Activated T-cell treated with anti-CD3 and anti-CD28 coated beads, Interleukin-2, amount 50 U/mL, for 72 hours (primary cell): ENCODE data around the gene LDB1. TPM values are rescaled to one million over a fixed set of nuclear protein-coding genes. Genes with fewer than 3 reads are reported as not detected.
A peak's percentile ranks its signal among the peaks of the same experiment; 100 is the strongest.

ENCODE experiments used
- ATAC-seq, 2 donors: fragments of 150-1000 bp; cut with Tn5 transposase; replicated peaks in 1 of 2; 2 replicates each; pipeline ENCODE4 v1.10.0; 2021; ENCODE audit warnings: moderate library complexity in 2 of 2, mild to moderate bottlenecking in 1 of 2
- DNase-seq, 2 donors: peaks; one replicate each; pipeline ENCODE4 v3.0.0; 2021 to 2022; ENCODE audit warnings: mixed read lengths in 1 of 2
- H3K27ac Mint-ChIP-seq: one replicate; pipeline ENCODE4 v1.8.0; 2022; ENCODE audit warnings: mild to moderate bottlenecking, moderate library complexity, mixed read lengths
- H3K27me3 Mint-ChIP-seq: one replicate; pipeline ENCODE4 v1.8.0; 2022; ENCODE audit warnings: low read depth, mixed read lengths
- H3K36me3 Mint-ChIP-seq, 2 donors: one replicate each; pipeline ENCODE4 v1.8.0; 2022; ENCODE audit warnings: mixed read lengths in 2 of 2, mild to moderate bottlenecking in 1 of 2; ENCODE audit not compliant: insufficient read depth in 2 of 2
- H3K4me1 Mint-ChIP-seq: one replicate; pipeline ENCODE4 v1.8.0; 2022; ENCODE audit warnings: low read depth, mixed read lengths
- H3K4me3 Mint-ChIP-seq, 2 donors: one replicate each; pipeline ENCODE4 v1.8.0; 2022; ENCODE audit warnings: mild to moderate bottlenecking in 2 of 2, mixed read lengths in 2 of 2, moderate library complexity in 2 of 2
- H3K9me3 Mint-ChIP-seq, 2 donors: one replicate each; pipeline ENCODE4 v1.8.0; 2022; ENCODE audit warnings: mixed read lengths in 2 of 2
- total RNA-seq, 2 donors: library from RNA; stranded (reverse); gene quantifications; one replicate each; pipeline ENCODE4 v1.2.3, GENCODE V29; 2022

LDB1 gene, protein sequence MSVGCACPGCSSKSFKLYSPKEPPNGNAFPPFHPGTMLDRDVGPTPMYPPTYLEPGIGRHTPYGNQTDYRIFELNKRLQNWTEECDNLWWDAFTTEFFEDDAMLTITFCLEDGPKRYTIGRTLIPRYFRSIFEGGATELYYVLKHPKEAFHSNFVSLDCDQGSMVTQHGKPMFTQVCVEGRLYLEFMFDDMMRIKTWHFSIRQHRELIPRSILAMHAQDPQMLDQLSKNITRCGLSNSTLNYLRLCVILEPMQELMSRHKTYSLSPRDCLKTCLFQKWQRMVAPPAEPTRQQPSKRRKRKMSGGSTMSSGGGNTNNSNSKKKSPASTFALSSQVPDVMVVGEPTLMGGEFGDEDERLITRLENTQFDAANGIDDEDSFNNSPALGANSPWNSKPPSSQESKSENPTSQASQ
- total RNA-seq: 10 to 100 TPM; 65.1 to 71.2 TPM

- Mint-ChIP-seq H3K4me1 (peaks cover 54% of the 10 kb centered on the region), H3K27me3 (no peaks in the 10 kb centered on the region), H3K9me3 (no peaks in the 10 kb centered on the region), H3K27ac (peak within 1 kb of the TSS; percentile 90), H3K4me3 (peak within 1 kb of the TSS; percentile 96), H3K36me3 (peaks cover 0 to 1% of the 10 kb centered on the region in 2 donors)
- ATAC-seq (peak; percentile 54 to 59), DNase-seq (peak; percentile 69 to 81)
These were observed at the start of gene LDB1 for GRCh38 chr10:102120142-102120990. TSS of gene LDB1 (minus strand) at chr10:102120368. CDS start at chr10:102120110, 258 bp downstream.

DNA sequence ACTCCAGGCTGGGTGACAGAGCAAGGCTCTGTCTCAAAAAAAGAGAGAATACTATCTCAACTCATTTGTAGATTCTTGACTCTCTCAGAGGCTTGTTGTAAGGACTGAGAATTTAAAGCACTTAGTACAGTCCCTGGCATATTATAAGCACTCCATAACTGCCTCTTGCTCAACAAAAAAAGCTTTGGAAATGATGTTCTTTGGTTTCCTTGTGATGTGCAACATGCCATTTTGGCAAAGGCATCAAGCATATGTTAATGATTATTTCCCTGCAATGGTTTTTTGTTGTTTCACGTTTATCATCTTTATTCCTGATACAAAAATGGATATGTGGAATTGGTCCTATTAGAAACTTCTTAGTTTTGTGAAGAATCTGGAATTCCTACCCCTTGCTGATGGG is 47.7 kb upstream of the LDB1 start:
- DNase-seq (no peak), ATAC-seq (no peak)
- no peak overlapping the region for H3K4me3 Mint-ChIP-seq
- H3K27me3 Mint-ChIP-seq: no peaks in the 10 kb centered on the region
- H3K27ac Mint-ChIP-seq: no peak overlapping the region
- H3K4me1 Mint-ChIP-seq: no peaks in the 10 kb centered on the region
- peaks cover 0 to 5% of the 10 kb centered on the region in 2 donors for H3K36me3 Mint-ChIP-seq
- no peaks in the 10 kb centered on the region for H3K9me3 Mint-ChIP-seq

- Mint-ChIP-seq H3K27me3 (no peaks in the 10 kb centered on the region), H3K9me3 (no peaks in the 10 kb centered on the region), H3K36me3 (peaks cover 9 to 29% of the 10 kb centered on the region in 2 donors), H3K4me1 (peaks cover 7% of the 10 kb centered on the region), H3K27ac (peak overlapping the region; percentile 17), H3K4me3 (no peak overlapping the region)
- ATAC-seq: no peak
- no peak for DNase-seq
These were observed 43.3 kb upstream of the LDB1 start for GRCh38 chr10:102163342-102163989.

- Mint-ChIP-seq H3K4me1 (peaks cover 34% of the 10 kb centered on the region), H3K27ac (no peak overlapping the region), H3K9me3 (no peaks in the 10 kb centered on the region), H3K36me3 (peaks cover 14 to 53% of the 10 kb centered on the region in 2 donors), H3K27me3 (no peaks in the 10 kb centered on the region), H3K4me3 (no peak overlapping the region)
- ATAC-seq: no peak
- no peak for DNase-seq
These were observed 39.7 kb upstream of the LDB1 start for GRCh38 chr10:102159831-102160230.

- peak overlapping the region; percentile 69 for H3K27ac Mint-ChIP-seq
- H3K9me3 Mint-ChIP-seq: no peaks in the 10 kb centered on the region
- peaks cover 14 to 59% of the 10 kb centered on the region in 2 donors for H3K36me3 Mint-ChIP-seq
- H3K27me3 Mint-ChIP-seq: no peaks in the 10 kb centered on the region
- H3K4me3 Mint-ChIP-seq: no peak overlapping the region
- peaks cover 41% of the 10 kb centered on the region for H3K4me1 Mint-ChIP-seq
- DNase-seq: no peak
- no peak for ATAC-seq
These were observed 39.0 kb upstream of the LDB1 start for GRCh38 chr10:102159051-102159597.

GRCh38 chr10:102157224-102157623 is 37.1 kb upstream of the LDB1 start:
- Mint-ChIP-seq H3K36me3 (peaks cover 17 to 63% of the 10 kb centered on the region in 2 donors), H3K27ac (peak overlapping the region; percentile 86), H3K27me3 (no peaks in the 10 kb centered on the region), H3K9me3 (no peaks in the 10 kb centered on the region), H3K4me3 (no peak overlapping the region), H3K4me1 (peaks cover 54% of the 10 kb centered on the region)
- no peak for DNase-seq
- ATAC-seq: no peak

- DNase-seq: no peak
- Mint-ChIP-seq H3K4me3 (peak overlapping the region; percentile 74), H3K27me3 (no peaks in the 10 kb centered on the region), H3K36me3 (peaks cover 15 to 58% of the 10 kb centered on the region in 2 donors), H3K9me3 (no peaks in the 10 kb centered on the region), H3K27ac (peak overlapping the region; percentile 91), H3K4me1 (peaks cover 65% of the 10 kb centered on the region)
- no peak for ATAC-seq
These were observed 34.4 kb upstream of the LDB1 start for GRCh38 chr10:102154466-102155116.

DNA sequence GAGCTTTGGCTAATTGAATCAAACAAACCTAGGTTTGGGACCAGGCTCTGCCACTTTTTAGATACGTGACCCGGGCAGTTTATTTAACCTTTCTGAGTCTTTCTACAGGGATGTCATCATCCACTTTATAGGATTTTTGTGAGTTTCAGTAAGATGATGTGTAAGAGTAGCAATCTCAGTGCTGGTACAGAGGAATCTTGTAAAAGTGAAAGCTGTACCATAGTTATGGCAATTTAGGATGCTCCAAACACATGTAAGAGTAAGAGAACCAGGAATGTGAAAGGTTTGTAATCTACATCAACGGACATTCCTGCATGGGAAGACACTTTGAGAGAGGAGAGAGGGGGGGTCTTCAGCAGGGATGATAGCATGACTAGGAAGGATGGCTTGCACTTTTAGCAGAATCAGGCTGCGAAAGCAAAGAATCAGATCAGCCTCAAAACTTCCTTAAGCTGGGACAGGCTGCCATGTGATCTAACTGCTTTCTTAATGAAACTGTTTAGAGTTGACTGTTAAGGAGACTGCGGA is 33.0 kb upstream of the LDB1 start:
- H3K4me1 Mint-ChIP-seq: peaks cover 65% of the 10 kb centered on the region
- no peak for DNase-seq
- H3K27ac Mint-ChIP-seq: peak overlapping the region; percentile 95
- no peak for ATAC-seq
- H3K9me3 Mint-ChIP-seq: no peaks in the 10 kb centered on the region
- H3K4me3 Mint-ChIP-seq: peak overlapping the region; percentile 95 to 97
- H3K27me3 Mint-ChIP-seq: no peaks in the 10 kb centered on the region
- peaks cover 12 to 53% of the 10 kb centered on the region in 2 donors for H3K36me3 Mint-ChIP-seq

DNA sequence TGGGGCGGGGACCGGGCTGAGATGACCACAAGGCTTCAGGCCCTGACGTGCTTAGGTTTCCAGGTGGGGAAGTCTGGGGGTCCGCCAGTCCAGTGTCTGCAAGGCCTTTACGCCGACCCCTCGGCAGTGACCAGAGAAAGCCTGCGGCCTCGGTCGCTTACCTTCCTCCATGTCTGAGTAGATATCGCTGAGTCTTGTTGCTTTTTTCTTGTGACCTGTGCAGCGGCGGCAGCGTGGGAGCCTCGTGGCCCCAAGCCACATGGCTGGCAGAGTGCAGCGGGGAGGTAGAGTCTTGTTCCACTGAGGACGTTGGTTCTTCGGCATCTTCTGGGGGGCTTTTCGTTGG is 32.4 kb upstream of the LDB1 start:
- DNase-seq (peak; percentile 47 to 51), ATAC-seq (peak; percentile 29 to 30)
- H3K27me3 Mint-ChIP-seq: no peaks in the 10 kb centered on the region
- H3K36me3 Mint-ChIP-seq: peaks cover 12 to 55% of the 10 kb centered on the region in 2 donors
- H3K4me3 Mint-ChIP-seq: peak overlapping the region; percentile 95 to 97
- H3K27ac Mint-ChIP-seq: peak overlapping the region; percentile 95
- peaks cover 64% of the 10 kb centered on the region for H3K4me1 Mint-ChIP-seq
- no peaks in the 10 kb centered on the region for H3K9me3 Mint-ChIP-seq

- Mint-ChIP-seq H3K4me1 (peaks cover 59% of the 10 kb centered on the region), H3K27me3 (no peaks in the 10 kb centered on the region), H3K4me3 (peak within 1 kb of the TSS; percentile 95 to 97), H3K9me3 (no peaks in the 10 kb centered on the region), H3K36me3 (peaks cover 8 to 53% of the 10 kb centered on the region in 2 donors), H3K27ac (peak within 1 kb of the TSS; percentile 95)
- DNase-seq (peak; percentile 99 to 100), ATAC-seq (peak; percentile 95 to 96)
These were observed 31.8 kb upstream of the LDB1 start, which contains the start of gene NOLC1 for GRCh38 chr10:102151774-102152544. TSS of gene NOLC1 (plus strand) at chr10:102152389. CDS start at chr10:102152411, 22 bp downstream.

DNA sequence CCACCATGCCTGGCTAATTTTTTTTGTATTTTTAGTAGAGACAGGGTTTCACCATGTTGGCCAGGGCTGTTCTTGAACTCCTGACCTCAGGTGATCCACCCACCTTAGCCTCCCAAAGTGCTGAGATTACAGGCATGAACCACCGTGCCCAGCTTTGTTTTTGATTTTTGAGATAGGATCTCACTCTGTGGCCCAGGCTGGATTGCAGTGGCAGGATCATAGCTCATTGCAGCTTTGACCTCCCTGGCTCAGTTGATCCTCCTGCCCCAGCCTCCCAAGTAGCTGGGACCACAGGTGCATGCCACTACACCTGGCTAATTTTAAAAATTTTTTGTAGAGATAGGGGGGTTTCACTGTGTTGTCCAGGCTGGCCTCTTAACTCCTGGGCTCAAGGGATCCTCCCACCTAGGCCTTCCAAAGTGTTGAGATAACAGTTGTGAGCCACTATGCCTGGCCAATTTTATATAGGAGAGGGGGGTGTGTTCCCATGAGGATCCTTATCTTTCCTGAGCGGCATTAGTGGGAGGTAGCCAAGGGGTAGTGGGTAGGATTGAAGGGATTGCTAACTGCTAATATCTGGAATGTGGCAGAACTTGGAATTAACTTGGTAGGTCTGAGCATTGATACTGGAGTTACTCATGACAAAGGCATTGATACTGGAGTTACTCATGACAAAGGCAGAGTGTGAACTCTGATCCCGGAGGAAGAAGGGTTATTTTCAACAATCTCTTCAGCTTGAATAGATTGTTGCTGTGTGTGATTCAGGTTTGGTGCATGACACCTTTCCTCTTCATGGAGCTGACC is 31.0 kb upstream of the LDB1 start:
- ATAC-seq (no peak), DNase-seq (no peak)
- peak overlapping the region; percentile 95 to 97 for H3K4me3 Mint-ChIP-seq
- peaks cover 8 to 47% of the 10 kb centered on the region in 2 donors for H3K36me3 Mint-ChIP-seq
- H3K4me1 Mint-ChIP-seq: peaks cover 51% of the 10 kb centered on the region
- no peaks in the 10 kb centered on the region for H3K27me3 Mint-ChIP-seq
- H3K9me3 Mint-ChIP-seq: no peaks in the 10 kb centered on the region
- H3K27ac Mint-ChIP-seq: peak overlapping the region; percentile 98
